Tibial artery (tissue), 4 donors: ENCODE data around the gene ITIH3.

Experiments used
- DNase-seq, 2 donors: peaks; one replicate each; pipeline ENCODE4 v3.0.0-alpha.2; 2019
- H3K27ac ChIP-seq, 2 donors: fragments of 200-600 bp; sonication (generic) in 1 of 2; 1 replicate in 1 of 2; 2 replicates in 1 of 2; pipeline ENCODE4 v1.5.1; 2018 to 2019; ENCODE audit warnings: mild to moderate bottlenecking in 1 of 2
- H3K27me3 ChIP-seq, 2 donors: fragments of 200-600 bp; sonication (generic) in 1 of 2; one replicate each; pipeline versions ENCODE4 v1.5.1 to v1.6.0; 2016 to 2019
- H3K36me3 ChIP-seq, 3 donors: fragments of 200-600 bp; sonication (generic) in 2 of 3; one replicate each; pipeline ENCODE4 v1.5.1; 2016 to 2019; ENCODE audit warnings: mild to moderate bottlenecking in 2 of 3
- H3K4me1 ChIP-seq, 4 donors: fragments of 200-600 bp; sonication (generic) in 2 of 4; 1 replicate in 3 of 4; 2 replicates in 1 of 4; pipeline ENCODE4 v1.5.1; 2016 to 2019
- H3K4me3 ChIP-seq, 2 donors: fragments of 200-600 bp; sonication (generic) in 1 of 2; 1 replicate in 1 of 2; 2 replicates in 1 of 2; pipeline ENCODE4 v1.5.1; 2018 to 2019; ENCODE audit warnings: mild to moderate bottlenecking in 2 of 2
- H3K9me3 ChIP-seq, 3 donors: fragments of 200-600 bp; sonication (generic) in 1 of 3; one replicate each; pipeline ENCODE4 v1.5.1; 2016 to 2019
- CTCF ChIP-seq, 2 experiments: fragments of 200-600 bp in 1 of 2; fragments of 450-650 bp in 1 of 2; IDR thresholded peaks; one replicate each; pipeline ENCODE4 v1.5.1; 2017 to 2019; ENCODE audit warnings: antibody characterized with exemption in 2 of 2, mild to moderate bottlenecking in 1 of 2, moderate library complexity in 1 of 2
- intact Hi-C: fragments of 100-400 bp; cut with DNase I; formaldehyde crosslinking; loops from one replicate; pipeline ENCODE4 v1.15.0; 2023; ENCODE audit warnings: low total_unique reads

The ITIH3 gene

GRCh38 chr3:52782412-52783210 is 12.0 kb upstream of the ITIH3 start:
- Histone ChIP-seq H3K9me3 (no peaks in the 10 kb centered on the region), H3K27ac (no peak overlapping the region), H3K4me3 (no peak overlapping the region), H3K4me1 (peaks cover 0 to 5% (median 0%) of the 10 kb centered on the region in 4 donors), H3K27me3 (peaks cover 0 to 14% of the 10 kb centered on the region in 2 donors), H3K36me3 (no peaks in the 10 kb centered on the region)
- TF ChIP-seq CTCF (IDR thresholded peaks at IDR 0.05) = no peak
- intact Hi-C loops = no loop called here
- DNase-seq = peak in 1 of 2 donors; percentile 42

GRCh38 chr3:52783211-52783555 is 11.4 kb upstream of the ITIH3 start:
- no peaks in the 10 kb centered on the region for H3K9me3 ChIP-seq
- DNase-seq = peak in 1 of 2 donors; percentile 41
- peaks cover 0 to 14% of the 10 kb centered on the region in 2 donors for H3K27me3 ChIP-seq
- H3K4me3 ChIP-seq = no peak overlapping the region
- H3K4me1 ChIP-seq = peaks cover 0 to 10% (median 1%) of the 10 kb centered on the region in 4 donors
- H3K27ac ChIP-seq = no peak overlapping the region
- peak in 1 of 2 experiments; percentile 19 for TF ChIP-seq CTCF (IDR thresholded peaks at IDR 0.05)
- H3K36me3 ChIP-seq = no peaks in the 10 kb centered on the region
- intact Hi-C loops = no loop called here

- Histone ChIP-seq H3K27ac (no peak overlapping the region), H3K4me3 (no peak overlapping the region), H3K27me3 (peaks cover 0 to 14% of the 10 kb centered on the region in 2 donors), H3K36me3 (no peaks in the 10 kb centered on the region), H3K4me1 (peaks cover 0 to 13% (median 2%) of the 10 kb centered on the region in 4 donors), H3K9me3 (no peaks in the 10 kb centered on the region)
- intact Hi-C loops = no loop called here
- TF ChIP-seq CTCF (IDR thresholded peaks at IDR 0.05) = no peak
- DNase-seq = peak in 1 of 2 donors; percentile 62
These were observed 10.5 kb upstream of the ITIH3 start for GRCh38 chr3:52784021-52784621.

GRCh38 chr3:52784931-52785590 is 9.5 kb upstream of the ITIH3 start:
- Histone ChIP-seq H3K36me3 (no peaks in the 10 kb centered on the region), H3K9me3 (no peaks in the 10 kb centered on the region), H3K27me3 (peaks cover 0 to 11% of the 10 kb centered on the region in 2 donors), H3K4me3 (no peak overlapping the region), H3K27ac (no peak overlapping the region), H3K4me1 (peaks cover 0 to 13% (median 2%) of the 10 kb centered on the region in 4 donors)
- peak in 1 of 2 donors; percentile 27 for DNase-seq
- intact Hi-C loops = no loop called here
- no peak for TF ChIP-seq CTCF (IDR thresholded peaks at IDR 0.05)

GRCh38 chr3:52786330-52787215 is 8.0 kb upstream of the ITIH3 start:
- H3K36me3 ChIP-seq = no peaks in the 10 kb centered on the region
- no peak for TF ChIP-seq CTCF (IDR thresholded peaks at IDR 0.05)
- intact Hi-C loops = no loop called here
- no peak overlapping the region for H3K27ac ChIP-seq
- H3K9me3 ChIP-seq = no peaks in the 10 kb centered on the region
- peaks cover 0 to 11% of the 10 kb centered on the region in 2 donors for H3K27me3 ChIP-seq
- peaks cover 0 to 13% (median 2%) of the 10 kb centered on the region in 4 donors for H3K4me1 ChIP-seq
- no peak overlapping the region for H3K4me3 ChIP-seq
- DNase-seq = peak in 1 of 2 donors; percentile 35
